Measurements from ENCODE around the gene RPUSD2.

GRCh38 chr15:40567111-40567510 lies 2.0 kb upstream of the RPUSD2 start:
- TF ChIP-seq, protein P1, sequence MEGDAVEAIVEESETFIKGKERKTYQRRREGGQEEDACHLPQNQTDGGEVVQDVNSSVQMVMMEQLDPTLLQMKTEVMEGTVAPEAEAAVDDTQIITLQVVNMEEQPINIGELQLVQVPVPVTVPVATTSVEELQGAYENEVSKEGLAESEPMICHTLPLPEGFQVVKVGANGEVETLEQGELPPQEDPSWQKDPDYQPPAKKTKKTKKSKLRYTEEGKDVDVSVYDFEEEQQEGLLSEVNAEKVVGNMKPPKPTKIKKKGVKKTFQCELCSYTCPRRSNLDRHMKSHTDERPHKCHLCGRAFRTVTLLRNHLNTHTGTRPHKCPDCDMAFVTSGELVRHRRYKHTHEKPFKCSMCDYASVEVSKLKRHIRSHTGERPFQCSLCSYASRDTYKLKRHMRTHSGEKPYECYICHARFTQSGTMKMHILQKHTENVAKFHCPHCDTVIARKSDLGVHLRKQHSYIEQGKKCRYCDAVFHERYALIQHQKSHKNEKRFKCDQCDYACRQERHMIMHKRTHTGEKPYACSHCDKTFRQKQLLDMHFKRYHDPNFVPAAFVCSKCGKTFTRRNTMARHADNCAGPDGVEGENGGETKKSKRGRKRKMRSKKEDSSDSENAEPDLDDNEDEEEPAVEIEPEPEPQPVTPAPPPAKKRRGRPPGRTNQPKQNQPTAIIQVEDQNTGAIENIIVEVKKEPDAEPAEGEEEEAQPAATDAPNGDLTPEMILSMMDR (optimal IDR thresholded peaks at IDR 0.05 in 1 of 3, IDR thresholded peaks at IDR 0.05 in 1 of 3, conservative IDR thresholded peaks at IDR 0.05 in 1 of 3; ENCODE audit: extremely low read depth in 1 of 3, insufficient read depth in 2 of 3, low read length in 3 of 3): peak in 2 of 3 experiments; percentile 22 to 45
- no peak for TF ChIP-seq EZH2 (IDR thresholded peaks at IDR 0.05; ENCODE audit: low read length)

Data from keratinocyte (primary cell).